Measurements from ENCODE around the gene ZNF10.

ZNF10 gene

GRCh38 chr12:133107121-133107520 lies 23.3 kb upstream of the ZNF10 start:
- TF ChIP-seq ZFP3 (CRISPR knock-in tag; IDR thresholded peaks at IDR 0.05) = no peak
- ATAC-seq = no peak

GRCh38 chr12:133108150-133108549 lies 22.3 kb upstream of the ZNF10 start:
- ATAC-seq = no peak
- TF ChIP-seq ZNF565 (CRISPR knock-in tag; conservative IDR thresholded peaks at IDR 0.05; ENCODE audit: low read depth) (no peak), TSHZ2 (CRISPR knock-in tag; IDR thresholded peaks at IDR 0.05) (no peak), ARNTL (CRISPR knock-in tag; IDR thresholded peaks at IDR 0.05; ENCODE audit: borderline replicate concordance, low read depth) (no peak), ZC3H10 (CRISPR knock-in tag; IDR thresholded peaks at IDR 0.05) (no peak), CREB5 (CRISPR knock-in tag; IDR thresholded peaks at IDR 0.05; ENCODE audit: low read depth) (no peak), SNAI2 (CRISPR knock-in tag; IDR thresholded peaks at IDR 0.05) (no peak), OSR1 (CRISPR knock-in tag; IDR thresholded peaks at IDR 0.05) (no peak), ZFP3 (CRISPR knock-in tag; IDR thresholded peaks at IDR 0.05) (no peak), ZNF8 (CRISPR knock-in tag; IDR thresholded peaks at IDR 0.05) (no peak), CSDC2 (CRISPR knock-in tag; IDR thresholded peaks at IDR 0.05) (no peak), CSRNP3 (CRISPR knock-in tag; IDR thresholded peaks at IDR 0.05) (no peak), RARB (CRISPR knock-in tag; IDR thresholded peaks at IDR 0.05) (no peak), GLIS3 (CRISPR knock-in tag; IDR thresholded peaks at IDR 0.05) (no peak)

- ATAC-seq = no peak
- no peak for TF ChIP-seq ZNF565 (CRISPR knock-in tag; conservative IDR thresholded peaks at IDR 0.05; ENCODE audit: low read depth)
- TF ChIP-seq BACH2 (CRISPR knock-in tag; IDR thresholded peaks at IDR 0.05; ENCODE audit: borderline replicate concordance) = no peak
- no peak for TF ChIP-seq CSDC2 (CRISPR knock-in tag; IDR thresholded peaks at IDR 0.05)
- no peak for TF ChIP-seq ZFP3 (CRISPR knock-in tag; IDR thresholded peaks at IDR 0.05)
- no peak for TF ChIP-seq ISL1 (CRISPR knock-in tag; IDR thresholded peaks at IDR 0.05)
- no peak for TF ChIP-seq ARNTL (CRISPR knock-in tag; IDR thresholded peaks at IDR 0.05; ENCODE audit: borderline replicate concordance, low read depth)
- TF ChIP-seq PPARA (CRISPR knock-in tag; IDR thresholded peaks at IDR 0.05; ENCODE audit: borderline replicate concordance) = no peak
- no peak for TF ChIP-seq ZC3H10 (CRISPR knock-in tag; IDR thresholded peaks at IDR 0.05)
- no peak for TF ChIP-seq ESRRG (CRISPR knock-in tag; IDR thresholded peaks at IDR 0.05)
- no peak for TF ChIP-seq OSR1 (CRISPR knock-in tag; IDR thresholded peaks at IDR 0.05)
- no peak for TF ChIP-seq CREB5 (CRISPR knock-in tag; IDR thresholded peaks at IDR 0.05; ENCODE audit: low read depth)
These were observed 9.8 kb upstream of the ZNF10 start for GRCh38 chr12:133120385-133121191.

GRCh38 chr12:133124674-133125073 lies 5.8 kb upstream of the ZNF10 start:
- ATAC-seq = no peak
- TF ChIP-seq ZNF8 (CRISPR knock-in tag; IDR thresholded peaks at IDR 0.05) (no peak), RARB (CRISPR knock-in tag; IDR thresholded peaks at IDR 0.05) (no peak), SNAI2 (CRISPR knock-in tag; IDR thresholded peaks at IDR 0.05) (no peak), ISL1 (CRISPR knock-in tag; IDR thresholded peaks at IDR 0.05) (no peak), OSR1 (CRISPR knock-in tag; IDR thresholded peaks at IDR 0.05) (no peak), TOX (CRISPR knock-in tag; IDR thresholded peaks at IDR 0.05; ENCODE audit: borderline replicate concordance) (no peak), TSHZ2 (CRISPR knock-in tag; IDR thresholded peaks at IDR 0.05) (no peak), CREB5 (CRISPR knock-in tag; IDR thresholded peaks at IDR 0.05; ENCODE audit: low read depth) (no peak), ARNTL (CRISPR knock-in tag; IDR thresholded peaks at IDR 0.05; ENCODE audit: borderline replicate concordance, low read depth) (no peak), ZC3H10 (CRISPR knock-in tag; IDR thresholded peaks at IDR 0.05) (no peak), PATZ1 (CRISPR knock-in tag; IDR thresholded peaks at IDR 0.05; ENCODE audit: borderline replicate concordance) (no peak), ESRRG (CRISPR knock-in tag; IDR thresholded peaks at IDR 0.05) (no peak), BACH2 (CRISPR knock-in tag; IDR thresholded peaks at IDR 0.05; ENCODE audit: borderline replicate concordance) (no peak)
